Stimulated activated CD4-positive, alpha-beta T cell treated with anti-CD3 and anti-CD28 coated beads, Interleukin-15, amount 100 ng/mL, for 24 hours (primary cell): ENCODE measurements around the gene GSDME.
A peak's percentile ranks its signal among the peaks of the same experiment; 100 is the strongest.

Experiments
- DNase-seq: peaks from one replicate; pipeline ENCODE4 v3.0.0-alpha.2; 2020

Gene GSDME

DNA sequence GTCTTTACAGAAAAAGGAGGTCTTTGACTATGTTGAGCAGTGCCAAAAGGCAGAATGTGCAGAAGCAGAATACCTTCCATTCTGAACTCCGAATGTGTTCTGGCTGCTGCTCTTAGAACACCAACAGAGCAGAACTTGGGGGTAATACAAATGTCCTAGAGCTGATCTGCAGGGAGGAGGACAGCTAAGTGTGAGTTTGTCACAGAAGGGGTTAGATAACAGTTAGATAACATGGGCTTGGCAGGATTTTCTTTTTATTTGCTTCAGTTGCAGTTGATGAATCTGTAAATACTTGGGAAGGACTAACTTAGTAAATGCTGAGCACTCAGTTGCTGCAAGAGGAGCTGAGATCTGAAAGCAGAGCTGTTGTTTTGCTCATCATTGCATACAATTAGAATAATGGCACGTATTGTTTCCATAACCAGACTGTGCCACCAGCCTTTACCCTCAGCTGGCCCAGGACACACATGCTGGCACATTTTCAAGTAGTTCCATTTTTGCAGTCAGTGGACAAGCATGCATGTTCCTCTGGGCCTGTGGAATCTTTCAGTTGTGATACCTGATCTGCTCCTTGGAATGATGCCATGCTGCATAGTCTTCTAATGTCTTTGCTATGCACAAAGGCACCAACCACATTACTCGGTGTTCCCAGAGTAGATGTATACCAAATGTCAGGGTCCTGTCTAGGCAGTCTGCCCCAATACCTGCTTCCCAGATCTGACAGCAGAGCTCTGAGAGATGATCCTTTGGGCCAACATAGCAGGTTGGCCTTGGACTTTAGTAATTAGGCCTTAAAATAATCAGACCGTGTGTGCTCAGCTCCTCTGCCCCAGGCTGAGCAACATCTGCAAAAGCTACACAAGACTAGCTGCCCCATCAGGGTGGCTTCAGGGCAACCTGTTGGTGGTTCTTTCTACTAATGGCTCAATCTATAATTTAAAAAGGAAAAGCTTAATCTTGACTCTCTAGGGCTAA lies 55.7 kb downstream of the GSDME start:
- DNase-seq, result no peak

DNA sequence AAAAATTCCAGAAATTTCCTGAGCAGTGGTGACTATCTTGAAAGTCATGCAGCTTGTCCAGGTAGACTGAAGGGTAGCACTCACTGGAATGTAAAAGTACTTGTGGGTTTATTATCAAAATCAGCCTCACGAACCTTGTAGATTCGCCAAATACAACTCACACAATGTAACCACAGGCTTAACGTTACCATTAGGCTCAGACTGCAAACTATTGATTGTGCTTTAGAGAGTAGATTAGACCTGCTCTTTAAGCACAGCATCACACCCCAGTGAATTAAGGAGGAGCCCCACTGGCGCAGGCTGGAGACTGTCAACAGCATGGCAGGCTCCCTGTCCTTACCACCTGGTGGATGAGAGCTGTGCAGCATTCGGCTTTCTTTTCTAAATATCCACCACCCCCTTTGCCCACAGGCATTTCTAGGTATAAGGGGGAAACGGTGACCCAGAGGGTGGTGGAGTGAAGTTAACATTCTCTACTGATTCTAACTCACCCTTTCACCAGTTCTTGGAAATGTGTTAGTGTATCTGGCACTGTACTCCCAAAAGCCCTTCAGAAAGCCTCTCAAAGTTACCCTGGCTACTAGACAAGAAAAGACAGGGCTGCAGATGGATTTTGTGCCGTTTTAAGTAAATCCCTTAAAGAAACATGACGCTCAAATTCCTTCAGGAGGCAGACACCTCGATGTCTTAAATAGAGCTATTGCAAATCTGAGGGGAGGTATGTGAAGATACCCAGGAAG lies 56.6 kb downstream of the GSDME start:
- DNase-seq, result no peak

- no peak for DNase-seq
These were observed 58.6 kb downstream of the GSDME start for GRCh38 chr7:24698531-24699266.

GRCh38 chr7:24697416-24697815 lies 59.8 kb downstream of the GSDME start:
- no peak for DNase-seq

GRCh38 chr7:24692592-24692991 lies 64.7 kb downstream of the GSDME start:
- DNase-seq, result no peak

GRCh38 chr7:24690251-24690650 lies 67.0 kb downstream of the GSDME start:
- DNase-seq, result no peak

DNA sequence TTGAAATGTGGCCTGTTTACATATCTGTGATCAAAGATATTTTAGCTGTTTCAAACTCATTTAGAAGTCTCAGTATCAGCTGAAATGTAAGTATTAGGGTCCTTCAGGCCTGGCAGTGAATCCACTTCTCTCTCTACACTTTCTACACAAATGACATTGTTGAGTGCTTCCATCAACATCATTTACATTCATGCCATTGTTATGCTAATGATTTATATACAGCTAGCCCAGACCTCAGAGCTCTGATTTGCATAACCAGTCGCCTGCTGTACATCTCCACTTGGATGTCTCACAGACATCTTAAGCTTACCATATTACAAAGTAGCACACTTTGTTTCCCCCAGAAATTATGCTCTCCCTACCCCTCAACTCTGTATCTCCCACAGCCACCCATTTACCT lies 71.6 kb downstream of the GSDME start:
- DNase-seq, result no peak

DNA sequence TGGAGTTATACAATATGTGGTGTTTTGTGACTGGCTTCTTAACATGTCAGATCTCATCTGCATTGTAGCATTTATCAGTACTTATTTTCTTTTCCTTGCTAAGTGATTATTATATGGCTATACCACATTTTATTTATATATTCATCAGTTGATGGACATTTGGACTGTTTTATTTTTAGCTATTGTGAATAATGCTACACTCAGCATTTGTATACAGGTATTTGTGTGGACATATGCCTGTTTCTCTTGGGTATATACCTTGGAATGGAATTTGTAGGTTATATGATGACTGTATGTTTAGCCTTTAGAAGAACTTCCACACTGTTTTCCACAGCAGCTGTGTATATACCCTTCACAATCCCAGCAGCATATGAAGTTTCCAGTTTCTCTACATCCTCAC lies 86.5 kb downstream of the GSDME start:
- no peak for DNase-seq

GRCh38 chr7:24669971-24670591 lies 87.2 kb downstream of the GSDME start:
- DNase-seq, result no peak

- DNase-seq, result no peak
These were observed 88.2 kb downstream of the GSDME start for GRCh38 chr7:24668927-24669635.

- DNase-seq, result peak; percentile 48
These were observed 91.5 kb downstream of the GSDME start for GRCh38 chr7:24665564-24666294.

DNA sequence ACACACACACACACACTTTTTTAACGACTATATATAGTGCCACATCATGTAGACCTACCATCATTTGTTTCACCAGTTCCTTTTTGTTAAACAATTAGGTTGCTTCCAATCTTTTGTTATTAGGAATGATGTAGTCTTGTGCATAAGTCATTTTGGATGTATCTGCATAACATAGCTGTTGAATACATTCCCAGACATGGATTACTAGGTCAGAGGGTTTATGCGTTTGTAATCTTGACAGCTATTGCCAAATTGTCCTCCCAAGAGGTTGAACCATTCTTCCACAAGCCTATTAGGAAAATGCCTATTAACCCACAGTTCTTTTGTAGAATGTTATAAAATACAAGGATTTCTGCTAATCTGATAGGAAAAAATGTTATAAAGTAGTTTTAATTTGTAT lies 96.7 kb downstream of the GSDME start:
- no peak for DNase-seq

DNA sequence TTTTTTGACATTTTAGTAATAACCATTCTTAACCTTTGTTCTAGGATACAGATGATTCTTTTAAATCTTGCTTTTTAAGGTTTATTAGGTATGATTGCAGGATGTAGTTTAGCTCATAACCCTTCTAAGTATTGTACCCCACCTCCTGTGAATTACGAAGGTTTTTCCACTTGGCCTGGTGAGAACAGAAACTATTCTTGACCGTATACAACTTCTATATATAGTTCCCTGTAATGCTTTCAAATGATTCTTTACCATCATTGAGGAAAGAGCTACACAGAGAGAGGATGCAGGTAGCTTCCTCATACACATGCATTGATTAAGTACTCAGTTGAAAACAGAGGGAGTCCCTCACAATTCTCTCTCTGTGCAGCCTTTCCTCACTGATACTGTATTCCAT lies 97.8 kb downstream of the GSDME start:
- DNase-seq, result no peak

DNA sequence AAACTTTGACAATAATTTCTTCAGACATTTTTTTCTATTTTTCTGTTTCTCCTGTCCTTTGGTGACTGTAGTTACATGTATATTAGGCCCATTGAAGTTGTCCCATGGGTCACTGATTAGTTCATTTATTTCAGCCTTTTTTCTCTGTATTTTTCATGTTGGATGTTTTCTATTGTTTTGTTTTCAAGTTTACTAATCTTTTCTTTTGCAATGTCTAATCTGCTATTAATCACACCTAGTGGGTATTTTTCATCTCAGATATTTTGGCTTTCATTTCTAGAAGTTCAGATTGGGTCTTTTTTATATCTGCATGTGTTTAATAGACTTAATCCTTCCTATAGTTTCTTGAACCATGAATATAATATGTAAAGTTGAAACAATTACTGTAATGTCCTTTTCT lies 99.3 kb downstream of the GSDME start:
- DNase-seq, result no peak

- DNase-seq, result no peak
These were observed 100.7 kb downstream of the GSDME start for GRCh38 chr7:24656608-24657007.

GRCh38 chr7:24654305-24654704 lies 103.0 kb downstream of the GSDME start:
- DNase-seq, result no peak

- DNase-seq, result no peak
These were observed 103.8 kb downstream of the GSDME start for GRCh38 chr7:24653316-24654085.

DNA sequence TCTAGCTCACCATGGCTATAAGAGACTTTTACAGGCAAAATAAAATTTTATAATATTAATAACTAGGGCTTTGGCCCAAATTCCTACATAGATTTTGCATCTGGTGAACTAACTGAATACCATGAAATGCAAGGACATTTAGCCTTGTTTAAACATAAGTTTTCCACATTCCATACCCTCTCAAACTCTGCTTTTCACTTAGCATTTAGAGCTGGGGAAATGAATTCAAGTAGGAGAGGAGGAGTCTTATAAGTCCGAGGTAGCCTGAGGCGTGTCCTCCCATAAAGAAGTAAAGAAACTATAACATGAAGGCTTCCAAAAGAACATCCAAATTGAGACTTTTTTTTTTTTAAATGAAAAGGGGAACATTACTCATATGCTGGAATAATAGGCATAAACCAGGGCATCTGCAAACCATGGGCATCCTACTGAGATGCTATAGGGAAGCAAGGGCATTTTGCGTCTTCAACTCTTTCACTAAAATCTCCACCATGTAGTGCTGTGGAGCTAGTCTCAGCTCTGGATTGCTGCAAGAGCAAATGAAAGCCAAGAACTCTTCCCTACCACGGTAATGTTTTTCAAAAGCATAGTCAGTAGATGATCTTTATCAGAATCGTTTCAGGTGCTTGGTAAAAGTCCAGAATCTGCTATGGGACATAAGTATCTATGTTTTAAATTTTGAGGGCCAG lies 104.9 kb downstream of the GSDME start:
- no peak for DNase-seq
